SK-N-SH (cell line): ENCODE measurements around the gene MAPK8IP3. TPM values are rescaled to one million over a fixed set of nuclear protein-coding genes. Genes with fewer than 3 reads are reported as not detected.

ENCODE experiments used
- CTCF ChIA-PET: fragments of 300-600, 350-600 bp; formaldehyde crosslinking; extraction: SDS; loops from one replicate; lab custom pipeline; 2021; lab: Yijun Ruan, JAX
- POLR2A ChIA-PET: fragments of 350-600 bp; sonication (Branson Sonifier 250); formaldehyde crosslinking; extraction: SDS; loops from one replicate; lab custom pipeline; 2020; ENCODE audit warnings: antibody characterized with exemption, inconsistent platforms; lab: Yijun Ruan, JAX
- DNase-seq: peaks from one replicate; pipeline ENCODE4 v3.0.0; 2012
- H2AFZ ChIP-seq: fragments of 200-600 bp; sonication (generic); 2 replicates; pipeline ENCODE4 v1.8.1; 2016; ENCODE audit warnings: antibody characterized with exemption, mild to moderate bottlenecking, low read depth
- H3F3A ChIP-seq: fragments of 200-600 bp; sonication (generic); replicated peaks from 2 replicates; pipeline ENCODE3; 2016; ENCODE audit warnings: antibody characterized with exemption, mild to moderate bottlenecking; ENCODE audit not compliant: insufficient read depth
- H3K27ac ChIP-seq, 2 experiments: fragments of 200-500 bp in 1 of 2; fragments of 200-600 bp in 1 of 2; sonication (Bioruptor generic) in 1 of 2; sonication (generic), shearing (Covaris generic) in 1 of 2; 2 replicates each; pipeline versions ENCODE4 v1.5.1 to v1.6.1; 2014 to 2016; ENCODE audit warnings: low read depth in 2 of 2, inconsistent platforms in 1 of 2, low read length in 1 of 2, mild to moderate bottlenecking in 1 of 2, mixed read lengths in 1 of 2
- H3K27me3 ChIP-seq: fragments of 200-600 bp; sonication (generic), shearing (Covaris generic); 2 replicates; pipeline ENCODE4 v1.6.1; 2016; ENCODE audit warnings: mixed run types; ENCODE audit not compliant: insufficient read depth
- H3K36me3 ChIP-seq, 2 experiments: fragments of 200-500 bp in 1 of 2; fragments of 200-600 bp in 1 of 2; sonication (Bioruptor generic) in 1 of 2; sonication (generic) in 1 of 2; replicated peaks in 1 of 2; 2 replicates each; pipeline versions ENCODE3 to v1.5.1; 2014 to 2016; ENCODE audit warnings: low read length in 1 of 2, mild to moderate bottlenecking in 1 of 2; ENCODE audit not compliant: insufficient read depth in 2 of 2, control insufficient read depth in 1 of 2
- H3K4me1 ChIP-seq, 2 experiments: fragments of 200-500 bp in 1 of 2; fragments of 200-600 bp in 1 of 2; sonication (Bioruptor generic) in 1 of 2; sonication (generic), shearing (Covaris generic) in 1 of 2; 2 replicates each; pipeline versions ENCODE4 v1.5.1 to v1.6.1; 2014 to 2016; ENCODE audit warnings: low read depth in 1 of 2, low read length in 1 of 2, mixed run types in 1 of 2; ENCODE audit not compliant: insufficient read depth in 2 of 2, control insufficient read depth in 1 of 2
- H3K4me2 ChIP-seq: fragments of 200-600 bp; sonication (generic), shearing (Covaris generic); 2 replicates; pipeline ENCODE4 v1.6.1; 2017; ENCODE audit warnings: mixed run types
- H3K4me3 ChIP-seq, 2 experiments: fragments of 200-500 bp in 1 of 2; fragments of 200-600 bp in 1 of 2; sonication (Bioruptor generic) in 1 of 2; sonication (generic), shearing (Covaris generic) in 1 of 2; 2 replicates each; pipeline versions ENCODE4 v1.5.1 to v1.8.1; 2014 to 2016; ENCODE audit warnings: low read depth in 2 of 2, inconsistent platforms in 1 of 2, low read length in 1 of 2, mild to moderate bottlenecking in 1 of 2, mixed read lengths in 1 of 2, moderate library complexity in 1 of 2
- H3K79me2 ChIP-seq: fragments of 200-600 bp; sonication (generic); 2 replicates; pipeline ENCODE4 v1.8.1; 2017; ENCODE audit warnings: mild to moderate bottlenecking; ENCODE audit not compliant: insufficient read depth
- H3K9ac ChIP-seq: fragments of 200-600 bp; sonication (generic); 2 replicates; pipeline ENCODE4 v1.6.1; 2017; ENCODE audit warnings: mixed run types
- H3K9me2 ChIP-seq: fragments of 200-600 bp; sonication (generic); 2 replicates; pipeline ENCODE4 v1.6.1; 2017; ENCODE audit warnings: mixed run types
- H3K9me3 ChIP-seq: fragments of 200-600 bp; sonication (generic); 2 replicates; pipeline ENCODE4 v1.6.1; 2017; ENCODE audit warnings: mixed run types, mild to moderate bottlenecking, moderate library complexity
- H4K20me1 ChIP-seq: fragments of 200-600 bp; sonication (generic); 2 replicates; pipeline ENCODE4 v1.6.1; 2017; ENCODE audit warnings: mild to moderate bottlenecking, mixed run types; ENCODE audit not compliant: insufficient read depth
- ELF1 ChIP-seq: IDR thresholded peaks from 2 replicates; pipeline ENCODE4 v1.4.0; 2012
- FOXM1 ChIP-seq: IDR thresholded peaks from 2 replicates; pipeline ENCODE4 v1.4.0; 2012; ENCODE audit warnings: low read depth, mild to moderate bottlenecking
- NFIC ChIP-seq: IDR thresholded peaks from 2 replicates; pipeline ENCODE4 v1.4.0; 2012; ENCODE audit warnings: borderline replicate concordance
- NRF1 ChIP-seq: IDR thresholded peaks from 2 replicates; pipeline ENCODE4 v1.6.1; 2012; ENCODE audit warnings: low read depth, mild to moderate bottlenecking, low read length
- REST ChIP-seq: IDR thresholded peaks from 2 replicates; pipeline ENCODE4 v1.6.1; 2012; ENCODE audit warnings: mild to moderate bottlenecking, low read depth, low read length, moderate library complexity
- YY1 ChIP-seq: IDR thresholded peaks from 2 replicates; pipeline ENCODE4 v1.4.0; 2012; ENCODE audit warnings: low read depth, mild to moderate bottlenecking
- ZBTB33 ChIP-seq: IDR thresholded peaks from 2 replicates; pipeline ENCODE4 v1.4.0; 2012; ENCODE audit warnings: low read depth, borderline replicate concordance
- WGBS: methylation state at CpG from one replicate; pipeline ENCODE4 v1.1.6; 2017; ENCODE audit warnings: low lambda C conversion rate; 5-methylcytosine and 5-hydroxymethylcytosine counted together
- polyA plus RNA-seq, 3 experiments: library from polyadenylated mRNA; depleted of rRNA; stranded (reverse); fragments of >200 nt; gene quantifications; 2 replicates each; pipeline ENCODE4 v1.2.3, GENCODE V29; 2012
- TF ChIP-seq, protein P1 (sequence below): fragments of 200-600 bp; sonication (generic); IDR thresholded peaks from 2 replicates; pipeline ENCODE4 v1.6.1; 2017; ENCODE audit warnings: antibody characterized with exemption, mild to moderate bottlenecking, moderate library complexity

MAPK8IP3 gene
- polyA plus RNA-seq, 1 of the 3 experiments (the other 2 are of a cell fraction), result 57.3 TPM

DNA sequence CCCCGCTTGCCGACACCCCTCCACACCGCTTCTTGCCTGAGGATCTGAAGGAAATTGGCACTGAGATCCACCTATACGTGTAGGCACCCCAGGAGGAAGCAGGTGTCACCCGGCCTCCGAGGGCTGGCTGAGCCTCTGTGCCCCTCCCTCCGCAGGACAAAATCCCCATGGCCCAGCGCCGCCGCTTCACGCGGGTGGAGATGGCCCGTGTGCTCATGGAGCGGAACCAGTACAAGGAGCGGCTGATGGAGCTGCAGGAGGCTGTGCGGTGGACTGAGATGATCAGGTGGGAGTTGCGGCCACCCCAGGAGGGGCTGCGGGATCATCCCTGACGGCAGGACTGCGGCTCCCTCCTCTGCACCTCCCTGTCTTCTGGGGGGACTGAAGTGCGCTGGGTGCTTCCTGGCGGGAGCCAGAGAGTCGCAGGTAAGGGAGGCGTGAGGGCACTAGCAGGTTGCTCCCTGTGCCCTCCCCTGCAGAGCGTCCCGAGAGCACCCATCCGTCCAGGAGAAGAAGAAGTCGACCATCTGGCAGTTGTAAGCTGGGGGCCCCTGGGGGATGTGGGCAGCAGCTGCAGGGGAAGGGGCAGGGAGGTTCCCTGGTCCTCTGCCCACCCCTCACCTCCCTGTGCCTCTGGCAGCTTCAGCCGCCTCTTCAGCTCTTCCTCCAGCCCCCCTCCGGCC lies 56.3 kb downstream of the MAPK8IP3 start:
- H2AFZ ChIP-seq, result no peak overlapping the region
- H3K27me3 ChIP-seq, result no peaks in the 10 kb centered on the region
- no peaks in the 10 kb centered on the region for H3K9me3 ChIP-seq
- no peak for TF ChIP-seq YY1
- TF ChIP-seq FOXM1, result no peak
- no peak for TF ChIP-seq ZBTB33
- TF ChIP-seq, protein P1, sequence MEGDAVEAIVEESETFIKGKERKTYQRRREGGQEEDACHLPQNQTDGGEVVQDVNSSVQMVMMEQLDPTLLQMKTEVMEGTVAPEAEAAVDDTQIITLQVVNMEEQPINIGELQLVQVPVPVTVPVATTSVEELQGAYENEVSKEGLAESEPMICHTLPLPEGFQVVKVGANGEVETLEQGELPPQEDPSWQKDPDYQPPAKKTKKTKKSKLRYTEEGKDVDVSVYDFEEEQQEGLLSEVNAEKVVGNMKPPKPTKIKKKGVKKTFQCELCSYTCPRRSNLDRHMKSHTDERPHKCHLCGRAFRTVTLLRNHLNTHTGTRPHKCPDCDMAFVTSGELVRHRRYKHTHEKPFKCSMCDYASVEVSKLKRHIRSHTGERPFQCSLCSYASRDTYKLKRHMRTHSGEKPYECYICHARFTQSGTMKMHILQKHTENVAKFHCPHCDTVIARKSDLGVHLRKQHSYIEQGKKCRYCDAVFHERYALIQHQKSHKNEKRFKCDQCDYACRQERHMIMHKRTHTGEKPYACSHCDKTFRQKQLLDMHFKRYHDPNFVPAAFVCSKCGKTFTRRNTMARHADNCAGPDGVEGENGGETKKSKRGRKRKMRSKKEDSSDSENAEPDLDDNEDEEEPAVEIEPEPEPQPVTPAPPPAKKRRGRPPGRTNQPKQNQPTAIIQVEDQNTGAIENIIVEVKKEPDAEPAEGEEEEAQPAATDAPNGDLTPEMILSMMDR, result no peak
- no peaks in the 10 kb centered on the region for H3F3A ChIP-seq
- no peak for DNase-seq
- H4K20me1 ChIP-seq, result no peaks in the 10 kb centered on the region
- H3K9ac ChIP-seq, result no peak overlapping the region
- H3K27ac ChIP-seq, result no peak overlapping the region
- H3K4me3 ChIP-seq, result no peak overlapping the region
- H3K36me3 ChIP-seq, result peaks cover 0 to 69% of the 10 kb centered on the region in 2 experiments
- CTCF ChIA-PET, result interaction anchor here (0.9 to 1.9 kb wide), 3 partner anchors 10 to 56 kb away, joined by 4 to 7 read pairs (median 5); partner anchors contain the start of genes EME2, MAPK8IP3 and MRPS34
- H3K9me2 ChIP-seq, result no peaks in the 10 kb centered on the region
- H3K4me2 ChIP-seq, result no peak overlapping the region
- POLR2A ChIA-PET, result no interaction called here
- H3K4me1 ChIP-seq, result no peaks in the 10 kb centered on the region
- WGBS, result 96% methylated on average over 19 of the region's 30 CpGs
- H3K79me2 ChIP-seq, result no peaks in the 10 kb centered on the region

- 98% methylated on average over 13 of the region's 24 CpGs for WGBS
- no peak for DNase-seq
- no peak overlapping the region for H3K4me2 ChIP-seq
- H4K20me1 ChIP-seq, result no peaks in the 10 kb centered on the region
- TF ChIP-seq REST, result no peak
- TF ChIP-seq NRF1, result no peak
- TF ChIP-seq NFIC, result no peak
- no peak for TF ChIP-seq ELF1
- no peak for TF ChIP-seq FOXM1
- no peaks in the 10 kb centered on the region for H3F3A ChIP-seq
- CTCF ChIA-PET, result interaction anchor here (0.9 to 1.9 kb wide), 3 partner anchors 10 to 57 kb away, joined by 4 to 7 read pairs (median 5); partner anchors contain the start of genes EME2, MAPK8IP3 and MRPS34
- no peak overlapping the region for H2AFZ ChIP-seq
- no peak overlapping the region for H3K27ac ChIP-seq
- H3K4me3 ChIP-seq, result no peak overlapping the region
- no peaks in the 10 kb centered on the region for H3K27me3 ChIP-seq
- H3K9me3 ChIP-seq, result no peaks in the 10 kb centered on the region
- POLR2A ChIA-PET, result no interaction called here
- no peaks in the 10 kb centered on the region for H3K79me2 ChIP-seq
- no peak overlapping the region for H3K9ac ChIP-seq
- H3K4me1 ChIP-seq, result no peaks in the 10 kb centered on the region
- peaks cover 0 to 71% of the 10 kb centered on the region in 2 experiments for H3K36me3 ChIP-seq
- H3K9me2 ChIP-seq, result no peaks in the 10 kb centered on the region
These were observed 57.0 kb downstream of the MAPK8IP3 start for GRCh38 chr16:1762879-1763520.
